ENCODE results near the gene CSNK1G1. TPM values are rescaled to one million over a fixed set of nuclear protein-coding genes. Genes with fewer than 3 reads are reported as not detected.

Gene CSNK1G1
- total and polyA plus RNA-seq, 2 of the 4 experiments (the other 2 are of a cell fraction): 7.4 to 29.4 TPM

DNA sequence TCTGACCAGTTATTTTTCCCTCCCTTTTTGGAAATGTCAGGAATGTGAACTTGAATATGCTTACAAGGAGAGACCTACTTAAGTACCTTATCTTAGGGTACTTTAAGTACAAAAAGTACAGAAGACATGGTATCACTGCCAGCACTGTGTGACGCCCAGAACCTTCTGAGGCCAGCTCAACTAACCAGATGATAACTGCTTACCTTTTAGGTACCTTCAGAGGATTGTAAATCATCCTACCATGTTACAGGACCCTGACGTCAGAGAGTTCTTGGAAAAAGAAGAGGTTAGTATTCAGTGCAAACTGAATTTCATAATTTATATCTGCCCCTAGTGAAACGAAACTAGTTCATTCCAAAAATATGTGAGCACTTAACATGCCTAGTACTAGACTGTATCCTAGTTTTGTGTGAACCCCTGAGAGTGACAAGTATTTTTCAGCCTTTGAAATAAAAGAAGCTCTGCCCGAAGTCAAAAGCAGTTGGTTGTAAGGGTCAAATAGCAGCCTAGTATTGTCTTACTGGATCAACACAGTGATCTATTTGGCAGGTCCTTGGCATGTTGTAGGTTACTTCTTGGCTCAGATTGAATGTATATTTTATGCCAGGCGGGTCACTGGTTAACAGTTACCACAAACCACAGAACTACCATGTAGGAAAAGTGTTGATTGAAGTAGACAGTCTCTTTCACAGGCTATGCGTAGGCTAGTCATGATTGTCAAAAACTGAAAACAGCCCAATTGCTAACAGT lies 228.3 kb downstream of the CSNK1G1 start:
- no peak overlapping the region for H2AK9ac ChIP-seq (replicated peaks; ENCODE audit: low read depth, low read length, poor library complexity)
- H3K23ac ChIP-seq (ENCODE audit: low read depth, low read length): no peak overlapping the region
- in situ Hi-C loops (cut with MboI; ENCODE audit: low sequenced_read_pairs) (no loop called here), intact Hi-C loops (cut with micrococcal nuclease) (no loop called here), dilution Hi-C loops (cut with HindIII; ENCODE audit: low sequenced_read_pairs, unreplicated experiment) (no loop called here)
- no peak overlapping the region for H4K91ac ChIP-seq (ENCODE audit: insufficient read depth, low read depth, low read length)
- no peak overlapping the region for H3K14ac ChIP-seq (replicated peaks; ENCODE audit: low read depth, low read length)
- no peak overlapping the region for H3K18ac ChIP-seq (ENCODE audit: low read depth, low read length)
- no peak for ATAC-seq (ENCODE audit: low read depth)
- H3K79me1 ChIP-seq (ENCODE audit: low read depth in 1 of 2, low read length in 2 of 2): peaks cover 0 to 17% of the 10 kb centered on the region in 2 experiments; a peak in 3 of 4 replicates
- H3K4me1 ChIP-seq (ENCODE audit: control insufficient read depth, insufficient read depth, low read length): no peaks in the 10 kb centered on the region
- H4K5ac ChIP-seq (ENCODE audit: low read depth, low read length): no peak overlapping the region
- no peak overlapping the region for H2BK5ac ChIP-seq (ENCODE audit: low read depth, low read length, poor library complexity, severe bottlenecking)
- H2BK120ac ChIP-seq (ENCODE audit: low read depth, low read length): no peak overlapping the region
- no peak overlapping the region for H2BK20ac ChIP-seq (ENCODE audit: low read depth, low read length)
- no peak overlapping the region for H2AK5ac ChIP-seq (ENCODE audit: low read depth, low read length)
- no TSS peak for BruUV-seq (replicated peaks)
- H4K8ac ChIP-seq (ENCODE audit: low read depth in 2 of 2, low read length in 2 of 2): no peak overlapping the region
- no peak overlapping the region for H3K27ac ChIP-seq (ENCODE audit: insufficient read depth, low read length)
- no peak overlapping the region for H3K4me2 ChIP-seq (ENCODE audit: low read depth, low read length)
- H3K4ac ChIP-seq (ENCODE audit: low read depth, low read length): no peak overlapping the region
- no CpG with 5 or more reads among the region's 6 CpGs for WGBS, 2 experiments (ENCODE audit: extremely low coverage in 2 of 2, insufficient read length in 1 of 2)
- H3K9me1 ChIP-seq (ENCODE audit: insufficient read depth, low read length): peaks cover 11% of the 10 kb centered on the region; the same call in 1 of the 2 replicates
- no peaks in the 10 kb centered on the region for H3K27me3 ChIP-seq (ENCODE audit: control insufficient read depth, insufficient read depth, low read length)
- peaks cover 60% of the 10 kb centered on the region for H3K36me3 ChIP-seq (ENCODE audit: control insufficient read depth, insufficient read depth, low read length)
- H3K4me3 ChIP-seq (ENCODE audit: insufficient read depth, low read depth, low read length): no peak overlapping the region
- no peaks in the 10 kb centered on the region for H3K9me3 ChIP-seq (ENCODE audit: control insufficient read depth, insufficient read depth, low read length)
- DNase-seq: no peak
- no peak overlapping the region for H3K9ac ChIP-seq (ENCODE audit: low read depth, low read length)
- no peak overlapping the region for H2BK15ac ChIP-seq (ENCODE audit: low read depth, low read length)
- ChIA-PET POLR2A (ENCODE audit: unreplicated experiment) (no interaction called here), CTCF (interaction anchor here (0.6 kb wide), 1 partner anchor 956 kb away, joined by 4 read pairs; no protein-coding TSS in a partner anchor)
- no peaks in the 10 kb centered on the region for H4K20me1 ChIP-seq (ENCODE audit: insufficient read depth, low read length)
- H3K56ac ChIP-seq (ENCODE audit: extremely low read depth, insufficient read depth, low read length): no peak overlapping the region
- no peak overlapping the region for H2AFZ ChIP-seq (replicated peaks; ENCODE audit: low read length, poor library complexity)
- TF ChIP-seq, protein P1, sequence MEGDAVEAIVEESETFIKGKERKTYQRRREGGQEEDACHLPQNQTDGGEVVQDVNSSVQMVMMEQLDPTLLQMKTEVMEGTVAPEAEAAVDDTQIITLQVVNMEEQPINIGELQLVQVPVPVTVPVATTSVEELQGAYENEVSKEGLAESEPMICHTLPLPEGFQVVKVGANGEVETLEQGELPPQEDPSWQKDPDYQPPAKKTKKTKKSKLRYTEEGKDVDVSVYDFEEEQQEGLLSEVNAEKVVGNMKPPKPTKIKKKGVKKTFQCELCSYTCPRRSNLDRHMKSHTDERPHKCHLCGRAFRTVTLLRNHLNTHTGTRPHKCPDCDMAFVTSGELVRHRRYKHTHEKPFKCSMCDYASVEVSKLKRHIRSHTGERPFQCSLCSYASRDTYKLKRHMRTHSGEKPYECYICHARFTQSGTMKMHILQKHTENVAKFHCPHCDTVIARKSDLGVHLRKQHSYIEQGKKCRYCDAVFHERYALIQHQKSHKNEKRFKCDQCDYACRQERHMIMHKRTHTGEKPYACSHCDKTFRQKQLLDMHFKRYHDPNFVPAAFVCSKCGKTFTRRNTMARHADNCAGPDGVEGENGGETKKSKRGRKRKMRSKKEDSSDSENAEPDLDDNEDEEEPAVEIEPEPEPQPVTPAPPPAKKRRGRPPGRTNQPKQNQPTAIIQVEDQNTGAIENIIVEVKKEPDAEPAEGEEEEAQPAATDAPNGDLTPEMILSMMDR (conservative IDR thresholded peaks at IDR 0.05; ENCODE audit: low read depth, low read length): no peak
- TF ChIP-seq MAZ (IDR thresholded peaks at IDR 0.05; ENCODE audit: borderline replicate concordance, low read depth, low read length) (no peak), FOS (IDR thresholded peaks at IDR 0.05; ENCODE audit: low read depth, low read length) (no peak), POLR2A (IDR thresholded peaks at IDR 0.05; ENCODE audit: low read depth, low read length) (no peak), SMC3 (IDR thresholded peaks at IDR 0.05; ENCODE audit: low read depth, low read length) (no peak), BHLHE40 (IDR thresholded peaks at IDR 0.05; ENCODE audit: low read depth, low read length) (no peak), MAFK (IDR thresholded peaks at IDR 0.05; ENCODE audit: low read depth, low read length) (no peak), RFX5 (IDR thresholded peaks at IDR 0.05; ENCODE audit: low read depth, low read length) (no peak), CHD1 (IDR thresholded peaks at IDR 0.05; ENCODE audit: low read depth, low read length) (no peak)
- TF ChIP-seq, protein P2, sequence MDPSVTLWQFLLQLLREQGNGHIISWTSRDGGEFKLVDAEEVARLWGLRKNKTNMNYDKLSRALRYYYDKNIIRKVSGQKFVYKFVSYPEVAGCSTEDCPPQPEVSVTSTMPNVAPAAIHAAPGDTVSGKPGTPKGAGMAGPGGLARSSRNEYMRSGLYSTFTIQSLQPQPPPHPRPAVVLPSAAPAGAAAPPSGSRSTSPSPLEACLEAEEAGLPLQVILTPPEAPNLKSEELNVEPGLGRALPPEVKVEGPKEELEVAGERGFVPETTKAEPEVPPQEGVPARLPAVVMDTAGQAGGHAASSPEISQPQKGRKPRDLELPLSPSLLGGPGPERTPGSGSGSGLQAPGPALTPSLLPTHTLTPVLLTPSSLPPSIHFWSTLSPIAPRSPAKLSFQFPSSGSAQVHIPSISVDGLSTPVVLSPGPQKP (IDR thresholded peaks at IDR 0.05; ENCODE audit: borderline replicate concordance, low read depth, low read length): no peak
